ENCODE results near the gene CORO7. TPM values are rescaled to one million over a fixed set of nuclear protein-coding genes. Genes with fewer than 3 reads are reported as not detected.
A peak's percentile ranks its signal among the peaks of the same experiment; 100 is the strongest.

The CORO7 gene
- total and polyA plus RNA-seq, 9 donors = 1.3 to 29.5 (median 17.9) TPM

- peak; percentile 82 to 89 (median 84) for DNase-seq
- WGBS, 3 donors = 0 to 1% (median 1%) methylated on average over 27 to 98 of the region's 115 CpGs
- H3K4me3 ChIP-seq = peak within 1 kb of the TSS; percentile 58
- H3K4me1 ChIP-seq (ENCODE audit: insufficient read depth) = peaks cover 25% of the 10 kb centered on the region
- intact Hi-C loops (cut with DNase I) = no loop called here
- no peaks in the 10 kb centered on the region for H3K36me3 ChIP-seq
- no peaks in the 10 kb centered on the region for H3K9me3 ChIP-seq
- H3K27me3 ChIP-seq = no peaks in the 10 kb centered on the region
- peak within 1 kb of the TSS; percentile 92 to 97 for H3K27ac ChIP-seq
- TF ChIP-seq POLR2A (IDR thresholded peaks at IDR 0.05) (peak; percentile 28), EP300 (IDR thresholded peaks at IDR 0.05) (no peak), CTCF (IDR thresholded peaks at IDR 0.05) (peak in 1 of 3 donors; percentile 17)
Observed at GRCh38 chr16:4315186-4316107, 100.9 kb downstream of the CORO7 start, which contains the start of gene GLIS2. TSS of gene GLIS2 (plus strand) at chr16:4316067. CDS start at chr16:4332281, 16,214 bp downstream.

DNA sequence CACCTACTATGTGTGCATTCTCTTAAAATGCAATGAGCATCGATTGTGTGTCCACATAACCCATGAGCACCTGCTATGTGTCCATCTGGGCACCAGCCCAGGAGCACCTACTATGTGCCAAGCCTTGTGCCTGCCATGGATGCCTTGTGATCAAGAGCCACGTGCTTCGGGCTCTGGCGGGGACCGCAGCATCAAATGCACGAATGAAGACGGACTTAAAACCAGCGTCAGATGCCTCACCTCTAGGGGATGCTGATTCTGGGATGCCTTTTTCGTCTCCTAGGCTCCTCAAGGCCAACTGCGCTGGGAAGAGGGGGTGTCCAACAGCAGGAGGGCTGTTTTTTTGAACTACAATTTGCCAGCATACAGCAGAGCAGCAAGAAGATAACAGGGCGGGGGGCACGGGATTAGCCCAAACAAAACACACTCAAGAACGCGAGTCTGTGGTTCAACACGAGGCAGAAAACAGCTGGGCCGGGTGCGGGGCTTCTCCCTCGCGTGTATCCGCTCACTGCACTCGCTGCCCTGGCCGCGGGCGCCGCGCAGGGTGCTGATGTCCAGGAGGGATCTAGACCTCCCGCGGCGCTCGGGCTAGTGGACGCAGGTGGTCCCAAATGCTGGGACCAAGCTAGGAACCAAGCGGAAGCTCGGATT is 101.7 kb downstream of the CORO7 start:
- Histone ChIP-seq H3K9me3 (no peaks in the 10 kb centered on the region), H3K27ac (peak overlapping the region; percentile 92 to 97), H3K36me3 (no peaks in the 10 kb centered on the region), H3K4me1 (ENCODE audit: insufficient read depth) (peaks cover 19% of the 10 kb centered on the region), H3K27me3 (no peaks in the 10 kb centered on the region), H3K4me3 (peak overlapping the region; percentile 58)
- WGBS, 3 donors = 1 to 2% (median 2%) methylated on average over 33 of the region's 33 CpGs
- TF ChIP-seq POLR2A (IDR thresholded peaks at IDR 0.05) (no peak), CTCF (IDR thresholded peaks at IDR 0.05) (no peak), EP300 (IDR thresholded peaks at IDR 0.05) (no peak)
- DNase-seq = peak in 4 of 5 donors; percentile 60 to 77 (median 72)
- intact Hi-C loops (cut with DNase I) = no loop called here

DNA sequence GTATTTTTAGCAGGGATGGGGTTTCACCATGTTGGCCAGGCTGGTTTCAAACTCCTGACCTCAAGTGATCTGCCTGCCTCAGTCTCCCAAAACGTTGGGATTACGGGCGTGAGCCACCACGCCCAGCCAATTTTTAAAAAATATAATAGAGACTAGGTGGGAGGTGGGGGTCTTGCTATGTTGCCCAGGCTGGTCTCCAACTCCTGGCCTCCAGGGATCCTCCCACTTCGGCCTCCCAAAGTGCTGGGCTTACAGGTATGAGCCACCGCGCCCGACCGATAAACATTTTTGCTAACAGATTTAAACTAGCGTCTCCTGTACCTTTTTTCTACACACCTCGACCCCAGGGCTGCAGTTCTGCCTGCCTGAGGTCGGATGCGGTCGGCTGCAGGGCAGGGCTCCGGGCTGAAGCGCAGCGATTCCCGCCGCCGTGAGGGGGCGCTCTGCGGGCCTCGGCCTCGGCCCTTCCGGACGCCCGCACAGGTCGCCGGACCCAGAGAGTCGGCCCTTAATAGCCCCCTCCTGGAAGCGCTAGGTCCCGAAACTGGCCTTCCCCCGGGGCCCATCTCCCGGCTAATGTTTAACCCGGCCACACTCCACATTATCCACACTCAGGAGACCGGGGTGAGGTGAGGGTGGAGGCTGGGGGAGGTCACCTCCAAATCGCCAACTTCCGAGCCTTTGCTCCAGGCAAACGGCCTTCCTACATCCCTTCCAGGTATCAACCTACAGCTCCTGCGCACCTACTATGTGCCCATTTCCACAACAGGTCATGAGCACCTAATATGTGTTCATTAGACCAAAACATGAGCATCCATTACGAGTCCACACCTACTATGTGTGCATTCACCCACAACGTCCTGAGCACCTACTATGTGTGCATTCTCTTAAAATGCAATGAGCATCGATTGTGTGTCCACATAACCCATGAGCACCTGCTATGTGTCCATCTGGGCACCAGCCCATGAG is 102.5 kb downstream of the CORO7 start:
- H3K27me3 ChIP-seq = no peaks in the 10 kb centered on the region
- H3K36me3 ChIP-seq = no peaks in the 10 kb centered on the region
- WGBS, 3 donors = 16 to 25% (median 20%) methylated on average over 38 to 43 of the region's 43 CpGs
- H3K27ac ChIP-seq = peak overlapping the region in 1 of 2 donors; percentile 97
- no peak for TF ChIP-seq POLR2A (IDR thresholded peaks at IDR 0.05)
- TF ChIP-seq EP300 (IDR thresholded peaks at IDR 0.05) = no peak
- TF ChIP-seq CTCF (IDR thresholded peaks at IDR 0.05) = peak in 2 of 3 donors; percentile 32 to 44
- peaks cover 14% of the 10 kb centered on the region for H3K4me1 ChIP-seq (ENCODE audit: insufficient read depth)
- H3K4me3 ChIP-seq = no peak overlapping the region
- peak in 4 of 5 donors; percentile 45 to 74 (median 62) for DNase-seq
- intact Hi-C loops (cut with DNase I) = no loop called here
- H3K9me3 ChIP-seq = no peaks in the 10 kb centered on the region

Data from ovary (tissue), 9 donors.